HG03095 (cell line): ENCODE measurements around the gene TACC2.
"Not testable (repeated sequence)": the region's sequence is repeated elsewhere in the genome, so short reads cannot be mapped to it uniquely, and the experiment has no call there.

Source experiments
- ATAC-seq: cut with Tn5 transposase; IDR thresholded peaks from one replicate; pipeline ENCODE4 v1.9.1; 2021; ENCODE audit warnings: moderate library complexity; ENCODE audit not compliant: unreplicated experiment

The TACC2 gene

DNA sequence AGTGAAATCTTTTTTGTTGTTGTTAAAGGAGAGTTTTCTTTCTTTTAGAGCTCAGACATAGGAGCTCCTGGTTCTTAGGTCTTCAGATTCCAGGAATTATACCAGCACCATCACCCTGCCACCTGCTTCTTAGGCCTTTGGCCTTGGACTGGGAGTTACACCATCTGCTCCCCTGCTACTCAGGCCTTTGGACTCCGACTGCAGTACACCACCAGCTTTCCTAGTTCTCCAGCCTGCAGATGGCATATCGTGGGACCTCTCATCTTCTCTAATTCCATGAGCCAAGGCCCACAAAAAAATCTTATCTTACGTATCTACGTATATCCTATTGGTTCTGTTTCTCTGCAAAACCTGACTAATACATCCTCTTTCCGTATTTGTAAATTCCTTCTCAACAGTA is 5.1 kb upstream of the TACC2 start:
- no peak for ATAC-seq

DNA sequence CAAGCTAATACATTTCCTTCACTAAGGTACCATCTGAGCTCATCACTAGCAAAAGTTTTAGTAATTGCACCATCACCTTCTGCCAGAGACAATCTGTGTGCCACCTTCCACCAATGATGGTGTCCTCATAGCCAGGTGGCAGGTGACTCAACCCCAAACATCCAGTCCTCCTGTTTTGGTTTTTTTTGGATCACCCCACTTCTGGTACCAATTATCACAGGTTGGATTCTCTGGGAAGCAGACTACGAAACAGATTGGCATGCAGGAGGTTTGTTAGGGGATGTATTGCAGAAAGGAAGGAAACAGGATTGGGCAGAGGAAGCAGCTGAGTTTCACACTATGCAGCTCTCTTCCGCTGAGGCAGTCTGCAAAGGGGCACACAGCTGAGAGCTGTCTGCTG is 4.5 kb upstream of the TACC2 start:
- no peak for ATAC-seq

DNA sequence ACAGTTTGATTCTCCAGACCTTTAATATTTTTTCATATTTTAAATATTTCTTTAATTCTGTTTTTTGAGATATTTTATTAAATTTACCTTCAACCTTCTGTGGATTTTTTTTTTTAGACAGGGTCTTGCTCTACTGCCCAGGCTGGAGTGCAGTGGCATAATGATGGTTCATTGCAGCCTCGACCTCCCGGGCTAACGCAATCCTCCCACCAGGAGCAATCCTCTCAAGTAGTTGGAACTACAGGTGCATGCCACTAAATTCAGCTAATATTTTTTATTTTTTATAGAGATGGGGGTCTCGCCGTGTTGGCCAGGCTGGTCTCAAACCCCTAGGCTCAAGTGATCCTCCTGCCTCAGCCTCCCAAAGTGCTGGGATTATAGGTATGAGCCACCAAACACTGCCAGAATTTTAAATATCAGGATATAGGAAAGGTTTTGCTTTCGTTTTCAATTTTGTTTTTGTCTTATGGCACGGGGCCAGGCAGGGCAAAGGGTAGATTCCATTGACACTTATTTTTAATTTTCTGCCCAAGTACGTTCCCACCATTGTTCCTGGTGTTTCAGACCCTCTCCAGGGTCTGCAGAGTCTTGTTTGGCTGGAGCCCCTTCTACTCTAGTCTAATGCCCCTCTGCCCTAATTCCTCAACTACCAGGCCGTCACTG is 1.2 kb downstream of the TACC2 start:
- no peak for ATAC-seq

DNA sequence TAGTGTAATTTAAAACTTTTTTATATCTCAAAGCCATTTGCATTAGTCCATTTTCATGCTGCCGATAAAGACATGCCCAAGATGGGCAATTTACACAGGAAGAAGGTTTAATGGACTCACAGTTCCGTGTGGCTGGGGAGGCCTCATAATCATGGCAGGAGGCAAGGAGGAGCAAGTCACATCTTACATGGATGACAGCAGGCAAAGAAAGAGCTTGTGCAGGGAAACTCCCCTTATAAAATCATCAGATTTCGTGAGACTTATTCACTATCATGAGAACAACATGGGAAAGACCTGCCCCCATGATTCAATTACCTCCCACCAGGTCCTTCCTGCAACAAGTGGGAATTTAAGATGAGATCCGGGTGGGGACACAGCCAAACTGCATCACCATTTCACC is 2.8 kb downstream of the TACC2 start:
- ATAC-seq: not testable (repeated sequence)

DNA sequence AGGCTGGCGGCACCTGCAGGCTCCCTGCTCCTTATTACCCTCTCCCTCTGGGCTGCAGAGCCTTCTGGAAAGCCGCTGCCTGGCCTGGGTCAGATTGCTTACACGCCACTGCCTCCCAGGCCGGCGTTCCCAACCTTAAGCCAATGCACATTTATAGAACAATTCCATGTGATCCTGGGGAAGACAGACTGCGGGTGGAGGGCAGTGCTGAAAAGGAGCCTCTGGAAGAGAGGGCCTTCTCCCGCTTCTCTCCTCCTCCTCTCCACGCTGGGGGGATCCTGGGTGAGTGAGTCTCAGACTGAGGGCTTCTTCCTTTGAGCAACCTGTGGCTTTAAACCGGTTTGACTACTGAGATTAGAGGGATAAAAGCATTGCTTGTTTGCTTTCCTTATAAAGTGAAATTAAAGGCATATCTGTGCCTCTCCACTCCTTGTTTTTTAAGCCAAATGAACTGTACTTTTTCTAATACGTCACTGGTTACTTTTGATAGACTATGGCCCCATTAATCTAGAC is 5.5 kb downstream of the TACC2 start:
- ATAC-seq: no peak

DNA sequence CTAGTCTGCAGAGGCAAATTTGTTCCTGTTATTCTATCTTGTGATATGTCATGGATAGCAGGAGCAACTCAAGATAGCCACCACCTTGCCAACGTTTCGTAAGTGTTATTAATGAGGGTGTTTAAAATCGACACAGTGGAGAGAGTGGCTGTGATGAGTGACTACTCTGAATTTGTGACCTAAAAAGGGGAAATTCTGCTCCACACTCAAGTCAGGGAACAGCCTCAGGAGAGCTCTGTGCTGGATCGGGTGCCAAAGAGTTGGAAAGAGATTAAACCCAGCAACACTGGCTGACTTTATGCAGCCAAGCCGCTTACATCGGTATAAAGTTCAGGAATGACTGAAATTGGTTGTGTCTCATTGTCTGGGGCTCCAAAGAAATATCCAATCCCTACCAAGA is 9.5 kb downstream of the TACC2 start:
- ATAC-seq: no peak

DNA sequence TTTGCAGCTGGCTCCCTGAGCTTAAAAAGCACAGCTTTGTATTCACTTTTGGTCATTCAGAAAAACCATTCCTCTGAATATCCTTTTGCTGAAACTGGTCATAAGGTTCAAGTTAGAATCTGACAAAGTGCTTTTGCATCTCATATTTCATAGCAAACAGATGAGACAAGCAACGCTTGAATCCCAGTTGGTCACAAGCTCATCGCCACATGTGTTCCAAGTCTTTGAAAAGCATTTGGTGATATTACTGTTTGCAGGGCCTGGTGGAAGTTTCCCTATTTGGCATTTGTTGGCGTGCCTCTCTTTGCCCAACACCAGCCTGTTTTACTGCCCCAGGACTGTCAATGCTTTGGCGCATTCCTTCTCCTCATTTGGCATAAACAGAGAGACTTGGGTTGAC is 10.3 kb downstream of the TACC2 start:
- no peak for ATAC-seq

DNA sequence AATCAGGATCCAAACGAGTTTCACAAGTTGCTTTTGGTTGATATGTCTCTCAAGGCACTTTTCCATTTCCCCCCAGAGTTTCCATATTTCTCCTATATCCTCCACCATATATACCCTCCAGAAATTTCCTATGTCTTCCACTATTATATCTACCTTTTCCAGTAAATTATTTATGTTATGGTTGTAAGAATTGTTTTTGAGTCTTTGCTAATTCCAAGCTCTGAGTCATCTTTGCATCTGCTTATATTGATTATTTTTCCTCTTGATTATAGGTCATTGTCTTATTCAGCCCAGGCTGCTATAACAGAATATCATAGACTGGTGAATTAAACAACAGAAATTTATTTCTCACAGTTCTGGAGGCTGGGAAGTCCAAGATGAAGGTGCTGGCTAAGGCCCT is 12.7 kb downstream of the TACC2 start:
- ATAC-seq: no peak

DNA sequence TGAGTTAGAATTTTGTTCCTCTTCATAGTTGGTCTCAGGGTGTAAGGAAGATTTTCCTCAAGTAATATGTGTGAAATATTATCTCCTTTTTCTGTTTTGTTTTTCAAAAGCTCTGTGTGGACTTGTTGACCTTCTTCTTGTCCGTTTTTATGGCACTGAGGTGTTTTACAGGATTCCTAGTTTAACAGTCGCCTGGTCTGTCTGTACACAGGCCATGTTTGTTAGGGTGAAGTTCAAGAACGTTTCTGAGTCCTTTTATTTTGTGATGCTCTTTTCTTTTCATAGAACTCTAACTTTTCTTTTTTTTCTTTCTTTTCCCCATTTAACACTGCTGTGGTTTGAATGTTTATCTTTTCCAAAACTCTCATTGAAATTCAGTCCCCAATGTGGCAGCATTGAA is 18.5 kb downstream of the TACC2 start:
- ATAC-seq: no peak

DNA sequence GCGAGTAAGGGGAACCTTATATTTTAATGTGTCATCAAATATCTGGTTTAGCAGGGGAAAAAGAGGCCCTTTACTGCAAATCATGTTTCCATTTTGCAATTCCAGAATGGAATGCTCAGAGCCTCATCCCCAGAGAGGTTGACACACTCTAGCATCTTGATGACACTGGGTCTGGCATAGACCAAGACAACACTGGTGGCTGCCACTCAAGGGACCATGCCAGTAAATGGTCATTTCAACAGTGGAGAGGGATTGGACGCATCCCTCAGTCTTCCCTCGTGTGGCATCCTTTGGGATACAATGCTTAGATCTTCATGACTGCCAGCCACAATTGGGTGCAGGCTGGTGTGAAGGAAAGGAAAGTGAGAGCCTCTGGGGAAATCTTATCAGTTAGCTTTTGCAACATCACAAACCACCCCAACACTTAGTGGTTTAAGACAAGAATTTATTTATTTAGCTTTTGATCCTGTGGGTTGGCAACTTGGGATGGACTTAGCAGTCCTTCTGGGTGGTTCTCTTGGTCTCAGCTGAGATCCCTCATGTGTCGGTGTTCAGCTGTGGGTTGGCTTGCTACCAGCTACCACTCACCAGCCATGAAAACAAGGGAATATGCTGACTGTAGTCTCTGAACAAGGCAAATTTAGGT is 21.6 kb downstream of the TACC2 start:
- no peak for ATAC-seq

DNA sequence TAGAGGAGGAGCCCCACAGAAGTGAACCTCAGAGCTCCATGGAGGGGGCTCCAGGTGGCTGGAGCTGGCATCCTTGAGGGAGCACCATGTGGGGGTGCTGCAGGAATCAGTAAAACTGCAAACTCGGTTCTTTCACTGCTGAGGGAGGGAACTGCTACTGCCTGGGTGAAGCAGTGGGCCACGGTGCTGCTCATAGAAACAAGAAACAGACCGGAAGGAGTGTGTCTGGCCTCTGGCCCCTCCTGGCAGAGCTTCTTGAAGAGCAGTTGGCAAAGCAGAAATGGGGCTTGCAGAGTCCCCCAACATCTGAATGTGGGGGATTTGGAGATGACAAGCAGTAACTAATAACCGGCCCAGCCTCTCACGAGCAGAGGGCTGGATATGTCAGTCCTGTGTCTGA is 23.8 kb downstream of the TACC2 start:
- ATAC-seq: no peak

DNA sequence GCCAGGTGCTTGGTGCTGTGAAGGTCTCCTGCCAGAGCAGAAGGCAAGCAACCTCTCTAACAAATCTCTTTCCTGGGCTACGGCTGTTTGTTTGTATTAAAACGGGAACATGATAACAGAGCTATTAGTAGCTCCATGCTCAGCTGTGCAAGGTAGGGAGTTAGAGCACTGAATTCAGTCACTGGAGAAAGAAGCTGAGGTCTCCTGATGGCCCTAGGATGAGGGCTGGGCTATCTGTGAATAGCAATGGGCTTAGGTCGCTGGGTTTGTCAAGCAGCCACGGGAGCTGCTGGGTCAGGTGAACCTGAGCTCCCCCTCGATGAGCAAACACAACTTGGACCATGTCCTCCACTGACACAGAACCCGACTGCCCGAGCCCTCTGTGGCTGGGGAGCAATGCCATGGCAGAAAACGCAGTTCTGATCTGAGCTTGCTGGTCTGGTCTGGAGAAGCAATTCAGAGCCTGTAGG is 24.4 kb downstream of the TACC2 start:
- no peak for ATAC-seq

DNA sequence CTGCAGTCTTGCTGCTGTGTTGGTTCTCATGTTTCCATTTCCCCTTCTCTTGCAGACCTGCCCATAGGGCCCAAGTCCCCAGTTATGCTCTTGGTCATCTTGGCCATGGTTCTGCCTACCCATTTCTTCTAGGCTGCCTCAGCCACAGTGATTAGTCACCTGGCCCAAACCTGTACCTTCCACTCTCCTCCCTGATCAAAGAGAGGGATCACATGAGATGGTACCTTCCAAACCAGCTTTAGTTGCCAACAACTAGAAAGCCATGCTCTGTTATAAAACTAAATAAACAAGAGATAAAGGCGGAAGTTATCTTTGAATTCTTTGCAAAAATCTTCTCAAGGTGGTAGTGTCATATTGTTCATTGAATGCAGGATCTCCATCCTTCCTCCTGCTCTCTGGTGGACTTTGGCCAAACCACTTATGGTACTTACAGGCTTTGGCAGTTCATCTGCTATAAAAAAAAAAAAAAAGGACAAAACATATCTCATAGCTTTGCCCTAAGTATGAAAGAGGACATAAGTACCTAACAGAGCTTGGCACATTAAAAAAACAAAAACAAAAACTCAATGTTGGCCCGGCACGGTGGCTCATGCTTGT is 25.8 kb downstream of the TACC2 start:
- ATAC-seq: no peak

DNA sequence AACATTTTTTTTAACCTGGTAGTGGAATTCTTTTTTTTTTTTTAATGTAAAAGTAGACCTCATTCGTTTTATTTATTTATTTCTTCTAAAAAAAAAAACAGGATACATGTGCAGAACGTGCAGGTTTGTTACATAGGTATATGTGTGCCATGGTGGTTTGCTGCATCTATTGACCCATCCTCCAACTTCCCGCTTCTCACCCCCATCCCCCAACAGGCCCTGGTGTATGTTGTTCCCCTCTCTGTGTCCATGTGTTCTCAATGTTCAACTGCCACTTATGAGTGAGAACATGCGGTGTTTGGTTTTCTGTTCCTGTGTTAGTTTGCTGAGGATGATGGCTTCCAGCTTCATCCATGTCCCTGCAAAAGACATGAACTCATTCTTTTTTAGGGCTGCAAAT is 29.0 kb downstream of the TACC2 start:
- not testable (repeated sequence) for ATAC-seq

DNA sequence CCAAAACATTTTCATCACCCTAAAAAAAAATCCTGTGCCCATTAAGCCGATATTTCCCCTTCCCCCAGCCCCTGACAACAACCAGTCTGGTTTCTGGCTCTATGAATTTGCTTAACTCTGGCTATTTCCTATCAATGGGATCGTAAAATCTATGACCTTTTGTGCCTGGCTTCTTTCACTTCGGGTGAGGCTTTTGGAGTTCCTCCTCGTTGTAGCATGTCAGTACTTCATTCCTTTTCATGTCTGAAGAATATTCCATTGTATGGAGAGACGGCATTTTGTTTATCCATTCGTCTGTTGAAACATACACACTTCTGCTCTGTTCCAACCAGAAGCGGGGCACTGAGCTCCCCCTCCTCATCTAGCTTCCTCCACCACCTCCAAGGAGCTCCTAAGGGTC is 29.5 kb downstream of the TACC2 start:
- no peak for ATAC-seq

DNA sequence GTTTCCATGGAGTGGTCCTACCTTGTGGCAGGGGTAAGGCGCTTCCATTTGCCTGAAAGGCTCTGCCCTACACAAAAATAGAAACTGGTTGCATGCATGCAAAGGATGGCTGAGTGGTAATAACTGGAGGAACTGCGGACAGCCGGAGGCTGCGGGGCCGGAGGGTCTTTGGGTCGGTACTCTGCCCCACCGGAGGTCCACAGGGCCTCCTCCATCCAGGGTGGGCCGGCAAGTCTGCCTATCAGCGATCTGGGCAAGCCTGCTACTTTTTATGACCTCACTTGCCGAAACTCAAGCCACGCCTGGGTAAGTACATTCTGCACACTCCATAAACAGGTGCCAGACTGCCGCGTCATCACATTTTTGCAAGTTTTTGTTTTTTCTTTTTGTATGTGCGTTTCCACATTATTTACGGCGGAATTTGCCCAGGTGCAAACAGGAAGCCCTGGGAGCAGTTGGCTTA is 30.0 kb downstream of the TACC2 start:
- ATAC-seq: no peak

DNA sequence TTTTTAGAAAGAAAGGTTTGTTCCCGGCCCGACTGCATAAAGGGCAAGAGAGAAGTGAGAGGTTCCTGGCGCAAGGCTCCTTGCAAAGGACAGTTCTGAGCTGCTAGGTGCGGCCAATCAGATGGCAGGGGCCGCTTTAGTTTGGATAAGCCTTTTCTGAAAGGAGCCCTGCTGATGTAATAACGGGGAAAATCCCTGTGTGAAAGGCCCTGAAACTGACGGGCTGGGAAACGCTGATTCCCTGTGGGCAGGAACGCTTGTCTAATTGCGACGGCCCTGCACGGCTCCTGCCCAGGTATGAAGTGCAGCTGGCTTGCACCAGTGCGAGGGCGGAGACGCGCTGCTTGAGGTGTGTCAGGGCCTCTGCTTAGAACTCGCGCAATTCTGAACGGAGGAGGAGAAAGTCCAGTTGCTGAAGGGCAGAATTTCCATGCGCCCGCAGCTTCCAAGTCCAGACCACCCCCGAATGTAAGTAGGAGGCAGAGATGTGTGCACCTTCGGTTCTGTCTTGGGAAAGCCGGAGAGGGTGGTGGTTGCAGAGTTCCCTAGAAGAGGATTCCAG is 30.5 kb downstream of the TACC2 start:
- no peak for ATAC-seq

DNA sequence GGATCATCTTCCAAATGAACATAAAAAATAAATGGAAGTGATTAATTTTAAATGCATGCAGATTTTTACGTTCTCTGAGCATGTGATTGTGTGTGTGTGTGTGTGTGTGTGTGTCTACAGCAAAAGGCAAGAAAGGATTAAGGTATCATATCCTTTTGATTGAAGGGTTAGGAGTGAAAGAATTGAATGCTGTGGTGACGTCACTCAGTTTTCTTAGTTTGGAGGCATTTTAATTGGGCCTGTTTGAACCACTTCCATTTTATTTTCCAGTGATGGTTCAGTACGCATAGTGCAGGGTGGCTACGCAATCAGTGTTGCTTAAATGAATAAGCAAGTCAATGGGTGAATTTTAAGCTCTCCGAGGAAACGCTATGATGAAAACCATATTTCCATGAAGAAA is 31.3 kb downstream of the TACC2 start:
- no peak for ATAC-seq

DNA sequence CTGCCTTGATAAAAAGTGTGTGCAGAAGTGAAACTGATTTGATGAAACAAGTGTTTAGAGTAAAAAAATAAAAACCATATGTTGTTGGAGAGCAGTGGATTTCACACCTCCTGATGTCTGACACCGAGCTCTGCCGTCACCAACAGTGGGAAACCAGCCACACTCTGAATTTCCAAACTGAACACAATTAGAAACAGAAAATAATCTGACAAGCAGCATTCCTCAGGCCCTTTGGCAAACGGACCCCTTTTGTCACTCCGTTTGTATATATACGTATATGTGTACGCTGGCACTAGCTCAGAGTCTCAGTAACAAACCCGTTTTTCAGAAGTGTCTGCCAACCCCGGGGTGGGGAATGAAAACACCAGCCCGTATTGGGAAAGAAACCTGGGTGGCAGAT is 32.4 kb downstream of the TACC2 start:
- no peak for ATAC-seq

DNA sequence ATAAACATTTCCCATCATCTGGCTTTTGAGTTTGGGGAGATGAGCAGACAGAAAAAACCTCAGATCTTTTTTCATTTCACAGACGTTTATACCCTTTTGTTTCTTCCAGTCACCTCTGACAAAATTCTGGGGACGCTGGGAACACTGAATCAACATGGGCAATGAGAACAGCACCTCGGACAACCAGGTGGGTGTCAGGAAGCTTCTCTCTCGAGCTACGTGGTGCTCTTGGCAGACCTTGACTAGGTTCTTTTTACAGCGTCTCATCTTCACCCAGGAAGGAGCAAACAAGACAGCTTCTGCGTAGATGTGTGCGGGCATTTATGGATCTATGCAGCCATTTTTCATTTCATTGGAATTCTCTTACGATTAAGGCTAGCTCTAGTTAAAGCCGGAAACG is 32.9 kb downstream of the TACC2 start:
- ATAC-seq: no peak

DNA sequence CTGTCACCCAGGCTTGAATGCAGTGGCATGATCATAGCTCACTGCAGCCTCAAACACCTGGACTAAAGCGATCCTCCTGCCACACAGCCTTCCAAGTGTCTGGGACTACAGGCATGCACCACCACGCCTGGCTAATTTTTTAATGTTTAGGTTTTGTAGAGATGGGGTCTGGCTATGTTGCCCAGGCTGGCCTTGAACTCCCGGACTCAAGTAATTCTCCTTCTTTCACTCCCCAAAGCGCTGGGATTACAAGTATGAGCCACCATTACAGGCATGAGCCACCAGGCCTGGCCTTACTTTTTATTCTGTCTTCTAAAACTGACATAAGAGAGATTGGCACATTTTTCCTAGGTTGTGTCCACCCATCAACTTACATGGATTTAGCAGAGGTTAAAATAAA is 33.3 kb downstream of the TACC2 start:
- ATAC-seq: no peak

DNA sequence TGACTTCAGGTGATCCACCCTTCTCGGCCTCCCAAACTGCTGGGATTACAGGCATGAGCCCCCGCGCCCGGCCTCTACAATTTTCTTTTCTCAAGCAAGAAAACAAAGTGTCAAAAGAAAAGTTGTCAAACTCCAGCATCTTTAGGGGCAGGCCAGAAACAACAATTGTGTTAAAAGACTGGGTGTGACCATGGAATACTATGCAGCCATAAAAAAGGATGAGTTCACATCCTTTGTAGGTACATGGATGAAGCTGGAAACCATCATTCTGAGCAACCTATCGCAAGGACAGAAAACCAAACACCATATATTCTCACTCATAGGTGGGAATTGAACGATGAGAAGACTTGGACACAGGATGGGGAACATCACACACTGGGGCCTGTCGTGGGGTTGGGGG is 34.3 kb downstream of the TACC2 start:
- not testable (repeated sequence) for ATAC-seq
